ENCODE measurements around the gene MUSTN1. TPM values are rescaled to one million over a fixed set of nuclear protein-coding genes. Genes with fewer than 3 reads are reported as not detected.

Gene MUSTN1
- total and polyA plus RNA-seq, 2 experiments from 2014 or later: 0.27 to 1.8 TPM

GRCh38 chr3:52859686-52860423 is 25.0 kb upstream of the MUSTN1 start:
- WGBS (ENCODE audit: low lambda C conversion rate, missing lambda C conversion rate): 92% methylated on average over 8 of the region's 8 CpGs

GRCh38 chr3:52857864-52858263 is 23.0 kb upstream of the MUSTN1 start:
- Histone ChIP-seq H3K9me2 (replicated peaks; ENCODE audit: insufficient read depth) (no peaks in the 10 kb centered on the region), H3K27me3 (no peaks in the 10 kb centered on the region), H2AFZ (no peak overlapping the region), H3K36me3 (replicated peaks; ENCODE audit: insufficient read depth, low read depth) (no peaks in the 10 kb centered on the region), H3K4me2 (no peak overlapping the region), H3K9me3 (ENCODE audit: low read depth) (no peaks in the 10 kb centered on the region), H3K79me2 (no peaks in the 10 kb centered on the region), H3K27ac (no peak overlapping the region), H3K4me3 (no peak overlapping the region), H3K4me1 (ENCODE audit: insufficient read depth) (no peaks in the 10 kb centered on the region), H4K20me1 (ENCODE audit: insufficient read depth, poor library complexity, severe bottlenecking) (no peaks in the 10 kb centered on the region)
- TF ChIP-seq CTCF (IDR thresholded peaks at IDR 0.05; ENCODE audit: poor library complexity) (no peak), EZH2phosphoT487 (IDR thresholded peaks at IDR 0.05; ENCODE audit: low read depth, severe bottlenecking, unreplicated experiment) (no peak), EZH2 (IDR thresholded peaks at IDR 0.05; ENCODE audit: borderline replicate concordance) (no peak)
- 89% methylated on average over 5 of the region's 5 CpGs for WGBS (ENCODE audit: low lambda C conversion rate, missing lambda C conversion rate)
- no peak for DNase-seq (ENCODE audit: low spot score)

More at GRCh38 chr3:52859686-52860423, 25.0 kb upstream of the MUSTN1 start:
- H3K27me3 ChIP-seq: no peaks in the 10 kb centered on the region
- no peak overlapping the region for H2AFZ ChIP-seq
- H3K9me3 ChIP-seq (ENCODE audit: low read depth): no peaks in the 10 kb centered on the region
- no peaks in the 10 kb centered on the region for H3K79me2 ChIP-seq
- no peak overlapping the region for H3K27ac ChIP-seq
- no peak for TF ChIP-seq CTCF (IDR thresholded peaks at IDR 0.05; ENCODE audit: poor library complexity)
- no peak for TF ChIP-seq EZH2 (IDR thresholded peaks at IDR 0.05; ENCODE audit: borderline replicate concordance)
- TF ChIP-seq EZH2phosphoT487 (IDR thresholded peaks at IDR 0.05; ENCODE audit: low read depth, severe bottlenecking, unreplicated experiment): no peak
- H3K36me3 ChIP-seq (replicated peaks; ENCODE audit: insufficient read depth, low read depth): no peaks in the 10 kb centered on the region
- H3K4me3 ChIP-seq: no peak overlapping the region
- H3K4me1 ChIP-seq (ENCODE audit: insufficient read depth): no peaks in the 10 kb centered on the region
- DNase-seq (ENCODE audit: low spot score): no peak
- no peak overlapping the region for H3K4me2 ChIP-seq
- H3K9me2 ChIP-seq (replicated peaks; ENCODE audit: insufficient read depth): no peaks in the 10 kb centered on the region
- H4K20me1 ChIP-seq (ENCODE audit: insufficient read depth, poor library complexity, severe bottlenecking): no peaks in the 10 kb centered on the region

GRCh38 chr3:52857133-52857532 is 22.3 kb upstream of the MUSTN1 start:
- H3K4me3 ChIP-seq: no peak overlapping the region

More at GRCh38 chr3:52857133-52857532, 22.3 kb upstream of the MUSTN1 start:
- Histone ChIP-seq H3K27ac (no peak overlapping the region), H3K9me3 (ENCODE audit: low read depth) (no peaks in the 10 kb centered on the region), H2AFZ (no peak overlapping the region), H4K20me1 (ENCODE audit: insufficient read depth, poor library complexity, severe bottlenecking) (no peaks in the 10 kb centered on the region), H3K9me2 (replicated peaks; ENCODE audit: insufficient read depth) (no peaks in the 10 kb centered on the region), H3K27me3 (no peaks in the 10 kb centered on the region), H3K4me1 (ENCODE audit: insufficient read depth) (no peaks in the 10 kb centered on the region), H3K79me2 (no peaks in the 10 kb centered on the region), H3K4me2 (no peak overlapping the region), H3K36me3 (replicated peaks; ENCODE audit: insufficient read depth, low read depth) (no peaks in the 10 kb centered on the region)
- DNase-seq (ENCODE audit: low spot score): no peak
- no peak for TF ChIP-seq EZH2phosphoT487 (IDR thresholded peaks at IDR 0.05; ENCODE audit: low read depth, severe bottlenecking, unreplicated experiment)
- no peak for TF ChIP-seq EZH2 (IDR thresholded peaks at IDR 0.05; ENCODE audit: borderline replicate concordance)
- TF ChIP-seq CTCF (IDR thresholded peaks at IDR 0.05; ENCODE audit: poor library complexity): no peak
- WGBS (ENCODE audit: low lambda C conversion rate, missing lambda C conversion rate): 68% methylated on average over 3 of the region's 3 CpGs

All from hepatocyte (in vitro differentiated cells).